Measurements from ENCODE around the gene TSPAN18. TPM values are rescaled to one million over a fixed set of nuclear protein-coding genes. Genes with fewer than 3 reads are reported as not detected.

TSPAN18 gene
- total RNA-seq, 1 donor, result 5.8 TPM

DNA sequence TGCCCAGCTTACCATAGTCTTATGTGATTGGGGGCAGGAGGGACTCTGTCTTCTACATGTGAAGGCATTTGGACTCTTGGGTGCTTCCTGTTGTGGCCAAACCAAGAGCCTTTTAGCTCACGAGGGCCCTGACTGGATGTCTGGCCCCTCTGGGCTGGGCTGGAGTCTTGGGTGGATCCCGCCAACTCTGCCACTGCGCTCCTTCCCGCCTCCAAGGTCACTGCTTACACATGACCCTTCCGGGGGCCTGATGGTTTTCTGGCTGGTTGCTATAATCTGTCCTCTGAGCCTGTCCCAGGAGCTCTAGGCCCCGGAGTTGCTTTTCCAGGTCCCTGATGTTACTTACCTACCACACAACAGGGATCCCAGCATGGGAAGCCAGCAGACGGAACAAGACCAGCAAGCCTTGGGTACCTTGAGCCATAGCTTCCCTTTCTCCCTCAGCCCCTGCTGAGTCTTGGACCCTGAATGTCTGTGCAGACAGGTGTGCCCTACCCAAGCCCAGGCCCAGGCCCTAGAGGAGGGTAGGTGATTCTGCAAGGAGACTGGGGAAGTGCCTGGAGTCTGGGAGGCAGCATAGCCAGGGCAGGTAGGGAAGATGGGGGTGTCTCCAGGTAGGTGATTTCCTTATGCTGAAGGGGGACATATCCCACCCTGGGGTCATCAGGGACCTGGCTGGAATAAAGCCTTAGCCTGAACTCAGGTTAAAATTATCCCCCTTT lies 100.3 kb downstream of the TSPAN18 start:
- Histone ChIP-seq H3K4me3 (ENCODE audit: insufficient read depth, low read length) (no peak overlapping the region), H3K4me1 (ENCODE audit: insufficient read depth, low read length) (no peaks in the 10 kb centered on the region), H3K9me3 (ENCODE audit: low read depth, low read length) (no peaks in the 10 kb centered on the region), H3K27me3 (ENCODE audit: insufficient read depth, low read length) (peaks cover 4% of the 10 kb centered on the region), H2AFZ (ENCODE audit: low read length) (no peak overlapping the region), H4K20me1 (ENCODE audit: insufficient read depth, low read length) (no peaks in the 10 kb centered on the region), H3K36me3 (ENCODE audit: insufficient read depth, low read length) (no peaks in the 10 kb centered on the region), H3K27ac (ENCODE audit: low read depth, low read length) (no peak overlapping the region), H3K79me2 (ENCODE audit: insufficient read depth, low read length) (no peaks in the 10 kb centered on the region), H3K4me2 (ENCODE audit: insufficient read depth, low read length) (no peak overlapping the region)
- peak; percentile 75 for DNase-seq (ENCODE audit: insufficient read length, low spot score, missing footprints)
- TF ChIP-seq, protein P1, sequence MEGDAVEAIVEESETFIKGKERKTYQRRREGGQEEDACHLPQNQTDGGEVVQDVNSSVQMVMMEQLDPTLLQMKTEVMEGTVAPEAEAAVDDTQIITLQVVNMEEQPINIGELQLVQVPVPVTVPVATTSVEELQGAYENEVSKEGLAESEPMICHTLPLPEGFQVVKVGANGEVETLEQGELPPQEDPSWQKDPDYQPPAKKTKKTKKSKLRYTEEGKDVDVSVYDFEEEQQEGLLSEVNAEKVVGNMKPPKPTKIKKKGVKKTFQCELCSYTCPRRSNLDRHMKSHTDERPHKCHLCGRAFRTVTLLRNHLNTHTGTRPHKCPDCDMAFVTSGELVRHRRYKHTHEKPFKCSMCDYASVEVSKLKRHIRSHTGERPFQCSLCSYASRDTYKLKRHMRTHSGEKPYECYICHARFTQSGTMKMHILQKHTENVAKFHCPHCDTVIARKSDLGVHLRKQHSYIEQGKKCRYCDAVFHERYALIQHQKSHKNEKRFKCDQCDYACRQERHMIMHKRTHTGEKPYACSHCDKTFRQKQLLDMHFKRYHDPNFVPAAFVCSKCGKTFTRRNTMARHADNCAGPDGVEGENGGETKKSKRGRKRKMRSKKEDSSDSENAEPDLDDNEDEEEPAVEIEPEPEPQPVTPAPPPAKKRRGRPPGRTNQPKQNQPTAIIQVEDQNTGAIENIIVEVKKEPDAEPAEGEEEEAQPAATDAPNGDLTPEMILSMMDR (IDR thresholded peaks at IDR 0.05; ENCODE audit: extremely low read depth, low read depth, low read length), result no peak

- DNase-seq (ENCODE audit: insufficient read length, low spot score, missing footprints), result no peak
- Histone ChIP-seq H4K20me1 (ENCODE audit: insufficient read depth, low read length) (no peaks in the 10 kb centered on the region), H3K27me3 (ENCODE audit: insufficient read depth, low read length) (peaks cover 10% of the 10 kb centered on the region), H3K27ac (ENCODE audit: low read depth, low read length) (no peak overlapping the region), H2AFZ (ENCODE audit: low read length) (no peak overlapping the region), H3K79me2 (ENCODE audit: insufficient read depth, low read length) (no peaks in the 10 kb centered on the region), H3K9me3 (ENCODE audit: low read depth, low read length) (no peaks in the 10 kb centered on the region), H3K4me1 (ENCODE audit: insufficient read depth, low read length) (no peaks in the 10 kb centered on the region), H3K36me3 (ENCODE audit: insufficient read depth, low read length) (no peaks in the 10 kb centered on the region), H3K4me2 (ENCODE audit: insufficient read depth, low read length) (no peak overlapping the region), H3K4me3 (ENCODE audit: insufficient read depth, low read length) (no peak overlapping the region)
- TF ChIP-seq, protein P1 (IDR thresholded peaks at IDR 0.05; ENCODE audit: extremely low read depth, low read depth, low read length), result no peak
Observed at GRCh38 chr11:44828296-44828695, 101.5 kb downstream of the TSPAN18 start.

GRCh38 chr11:44829838-44830237 lies 103.1 kb downstream of the TSPAN18 start:
- no peak for DNase-seq (ENCODE audit: insufficient read length, low spot score, missing footprints)
- Histone ChIP-seq H3K27me3 (ENCODE audit: insufficient read depth, low read length) (peaks cover 16% of the 10 kb centered on the region), H3K9me3 (ENCODE audit: low read depth, low read length) (no peaks in the 10 kb centered on the region), H3K4me2 (ENCODE audit: insufficient read depth, low read length) (no peak overlapping the region), H3K4me3 (ENCODE audit: insufficient read depth, low read length) (no peak overlapping the region), H3K27ac (ENCODE audit: low read depth, low read length) (no peak overlapping the region), H3K79me2 (ENCODE audit: insufficient read depth, low read length) (no peaks in the 10 kb centered on the region), H2AFZ (ENCODE audit: low read length) (no peak overlapping the region), H3K4me1 (ENCODE audit: insufficient read depth, low read length) (no peaks in the 10 kb centered on the region), H4K20me1 (ENCODE audit: insufficient read depth, low read length) (no peaks in the 10 kb centered on the region), H3K36me3 (ENCODE audit: insufficient read depth, low read length) (no peaks in the 10 kb centered on the region)
- TF ChIP-seq, protein P1 (IDR thresholded peaks at IDR 0.05; ENCODE audit: extremely low read depth, low read depth, low read length), result no peak

DNA sequence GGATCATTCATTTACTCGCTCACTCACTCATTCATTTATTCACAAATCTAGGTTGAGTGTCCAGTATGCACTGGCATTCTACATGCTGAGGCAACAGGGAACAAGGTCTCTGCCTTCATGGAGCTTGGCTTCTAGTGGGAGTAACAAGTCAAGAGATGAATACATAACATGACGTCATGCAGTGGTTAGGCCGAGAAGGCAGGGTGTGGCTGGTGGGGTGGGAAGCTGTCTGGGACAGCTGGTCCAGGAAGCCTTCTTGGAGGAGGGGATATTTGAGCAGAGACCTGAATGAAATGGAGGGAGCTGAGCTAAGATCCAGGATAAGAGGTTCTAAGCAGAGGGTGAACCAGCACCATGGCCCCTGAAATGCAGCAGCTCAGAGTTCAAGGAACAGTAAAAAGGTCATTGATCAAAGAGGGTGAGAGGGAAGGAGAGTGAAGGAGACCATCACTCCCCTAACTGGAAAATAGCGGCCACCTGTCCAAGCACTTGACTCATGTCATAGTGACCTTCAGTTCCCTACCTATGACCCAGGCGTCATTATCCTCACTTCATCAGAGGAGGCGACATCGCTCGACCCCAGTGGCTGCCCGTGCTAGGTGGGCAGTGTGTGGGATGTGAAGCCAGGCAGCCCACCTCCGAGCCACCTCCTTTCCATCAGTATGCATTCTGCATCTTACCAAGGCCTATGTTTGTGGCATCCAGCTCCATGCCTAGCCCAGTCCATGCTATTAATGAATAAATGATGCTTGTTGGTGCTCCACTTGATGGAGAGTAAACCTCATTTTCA lies 105.0 kb downstream of the TSPAN18 start:
- H3K9me3 ChIP-seq (ENCODE audit: low read depth, low read length), result peaks cover 2% of the 10 kb centered on the region
- H3K79me2 ChIP-seq (ENCODE audit: insufficient read depth, low read length), result no peaks in the 10 kb centered on the region
- no peak overlapping the region for H2AFZ ChIP-seq (ENCODE audit: low read length)
- no peaks in the 10 kb centered on the region for H3K36me3 ChIP-seq (ENCODE audit: insufficient read depth, low read length)
- TF ChIP-seq, protein P1 (IDR thresholded peaks at IDR 0.05; ENCODE audit: extremely low read depth, low read depth, low read length), result no peak
- no peak overlapping the region for H3K27ac ChIP-seq (ENCODE audit: low read depth, low read length)
- no peak for DNase-seq (ENCODE audit: insufficient read length, low spot score, missing footprints)
- no peak overlapping the region for H3K4me2 ChIP-seq (ENCODE audit: insufficient read depth, low read length)
- H4K20me1 ChIP-seq (ENCODE audit: insufficient read depth, low read length), result no peaks in the 10 kb centered on the region
- no peak overlapping the region for H3K4me3 ChIP-seq (ENCODE audit: insufficient read depth, low read length)
- H3K4me1 ChIP-seq (ENCODE audit: insufficient read depth, low read length), result no peaks in the 10 kb centered on the region
- H3K27me3 ChIP-seq (ENCODE audit: insufficient read depth, low read length), result peaks cover 16% of the 10 kb centered on the region
